Psoas muscle (tissue), 8 donors: ENCODE measurements around the gene MEFV. TPM values are rescaled to one million over a fixed set of nuclear protein-coding genes. Genes with fewer than 3 reads are reported as not detected.
A peak's percentile ranks its signal among the peaks of the same experiment; 100 is the strongest.
"Not testable (repeated sequence)": the region's sequence is repeated elsewhere in the genome, so short reads cannot be mapped to it uniquely, and the experiment has no call there.

ENCODE experiments used
- ATAC-seq, 4 donors: fragments of 200-7000 bp; cut with Tn5 transposase; one replicate each; pipeline ENCODE4 v1.9.1; 2020; ENCODE audit warnings: moderate library complexity in 3 of 4, mild to moderate bottlenecking in 2 of 4
- DNase-seq, 2 donors: peaks; one replicate each; pipeline ENCODE4 v3.0.0-alpha.2; 2020
- H3K27ac ChIP-seq: fragments of 200-600 bp; one replicate; pipeline ENCODE4 v1.8.0; 2022
- H3K27me3 ChIP-seq, 3 donors: fragments of 200-600 bp in 1 of 3; one replicate each; pipeline versions ENCODE4 v1.6.1 to v1.8.0; 2013 to 2022; ENCODE audit warnings: low read length in 2 of 3, mild to moderate bottlenecking in 2 of 3, moderate library complexity in 1 of 3; ENCODE audit not compliant: insufficient read depth in 3 of 3
- H3K36me3 ChIP-seq, 2 donors: fragments of 200-600 bp in 1 of 2; one replicate each; pipeline versions ENCODE4 v1.6.1 to v1.8.0; 2013 to 2022; ENCODE audit warnings: low read depth in 1 of 2, mild to moderate bottlenecking in 1 of 2, moderate library complexity in 1 of 2; ENCODE audit not compliant: insufficient read depth in 1 of 2
- H3K4me1 ChIP-seq: fragments of 200-600 bp; one replicate; pipeline ENCODE4 v1.8.0; 2022
- H3K4me3 ChIP-seq: fragments of 200-600 bp; one replicate; pipeline ENCODE4 v1.8.0; 2022; ENCODE audit warnings: mild to moderate bottlenecking
- H3K9me3 ChIP-seq: fragments of 200-600 bp; one replicate; pipeline ENCODE4 v1.8.0; 2022
- CTCF ChIP-seq: fragments of 200-600 bp; IDR thresholded peaks from one replicate; pipeline ENCODE4 v1.8.0; 2022; ENCODE audit warnings: antibody characterized with exemption
- WGBS, 3 donors: extraction: QIAGEN DNeasy Blood & Tissue Kit; methylation state at CpG; one replicate each; pipeline versions ENCODE4 v1.1.6 to v1.1.7; 2013; 5-methylcytosine and 5-hydroxymethylcytosine counted together
- intact Hi-C, 2 donors: fragments of 100-400 bp; cut with DNase I; formaldehyde crosslinking; loops; one replicate each; pipeline versions ENCODE4 v1.11.0 to v1.14.2; 2022
- polyA plus RNA-seq, 3 donors: library from polyadenylated mRNA; stranded (reverse); fragments of 200-250 nt; gene quantifications; one replicate each; pipeline ENCODE4 v1.2.3, GENCODE V29; 2013
- total RNA-seq, 4 donors: library from RNA; stranded (reverse); fragmentation: NEBNext Ultra II Directional in 2 of 4; extraction: Animal tissue kit (Norgen Biotek cat#: 25700) in 2 of 4; gene quantifications; one replicate each; pipeline versions ENCODE4 v1.2.1 to v1.2.4, GENCODE V29; 2021 to 2023
- donor health status: healthy with polysubstance abuse.
- donor health status: DM: no; HTN: no; CAD: no; lungs with moderate emphysema.
- donor health status: Bipolar disorder and iron deficiency.
- donor health status: healthy.
- donor health status: DM: yes; HTN: yes; CAD: no.
- donor health status: DM: no; HTN: no; CAD: no.
- donor health status: DM: no; HTN: no; CAD: no.
- donor health status: DM: yes; HTN: yes; CAD: no.

MEFV gene
- total and polyA plus RNA-seq, 7 donors: 0.07 to 0.81 (median 0.24) TPM

DNA sequence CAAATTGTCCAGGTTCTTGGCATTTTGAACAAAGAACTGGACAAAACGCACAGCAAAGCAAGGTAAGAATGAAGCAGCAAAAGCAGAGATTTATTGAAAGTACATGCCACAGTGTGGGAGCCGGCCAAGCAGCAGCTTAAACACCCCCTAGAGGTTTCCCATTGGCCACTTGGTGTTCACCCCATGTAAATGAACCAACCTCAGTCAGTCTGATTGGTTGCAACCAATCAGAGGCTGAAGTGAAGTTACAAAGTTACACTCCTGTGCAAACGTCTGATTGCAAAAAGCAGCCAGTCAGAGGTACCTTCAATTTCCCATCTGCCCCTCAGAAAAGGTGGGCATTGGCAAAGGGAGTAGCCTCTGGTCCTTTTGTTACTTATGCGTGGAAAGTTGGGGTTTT, 18.1 kb upstream of the MEFV start:
- no peak for TF ChIP-seq CTCF
- intact Hi-C loops: no loop called here
- WGBS, 3 donors: 41 to 53% (median 50%) methylated on average over 4 of the region's 4 CpGs
- DNase-seq: no peak
- H3K27ac ChIP-seq: no peak overlapping the region
- H3K4me1 ChIP-seq: no peaks in the 10 kb centered on the region
- H3K27me3 ChIP-seq: no peaks in the 10 kb centered on the region
- no peaks in the 10 kb centered on the region for H3K36me3 ChIP-seq
- H3K9me3 ChIP-seq: peaks cover 4% of the 10 kb centered on the region
- ATAC-seq: no peak
- no peak overlapping the region for H3K4me3 ChIP-seq

- H3K27me3 ChIP-seq, H3K27ac ChIP-seq, H3K9me3 ChIP-seq, H3K4me3 ChIP-seq, ATAC-seq, H3K4me1 ChIP-seq, intact Hi-C loops, DNase-seq: not testable (repeated sequence)
- WGBS, 3 donors: 90 to 93% (median 93%) methylated on average over 22 of the region's 22 CpGs
- H3K36me3 ChIP-seq: peaks cover 0 to 18% of the 10 kb centered on the region in 2 donors
Measured at GRCh38 chr16:3271281-3271680, 14.8 kb upstream of the MEFV start.

DNA sequence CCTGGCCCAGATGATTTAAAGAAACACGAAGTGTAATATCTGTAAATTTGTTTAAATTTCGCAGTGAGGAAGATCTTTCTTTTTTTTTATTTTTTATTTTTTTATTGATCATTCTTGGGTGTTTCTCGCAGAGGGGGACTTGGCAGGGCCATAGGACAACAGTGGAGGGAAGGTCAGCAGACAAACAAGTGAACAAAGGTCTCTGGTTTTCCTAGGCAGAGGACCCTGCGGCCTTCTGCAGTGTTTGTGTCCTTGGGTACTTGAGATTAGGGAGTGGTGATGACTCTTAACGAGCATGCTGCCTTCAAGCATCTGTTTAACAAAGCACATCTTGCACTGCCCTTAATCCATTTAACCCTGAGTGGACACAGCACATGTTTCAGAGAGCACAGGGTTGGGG, 14.3 kb upstream of the MEFV start:
- WGBS, 3 donors: 71 to 85% (median 73%) methylated on average over 5 of the region's 5 CpGs
- H3K27me3 ChIP-seq, DNase-seq, H3K9me3 ChIP-seq, H3K27ac ChIP-seq, ATAC-seq, H3K4me3 ChIP-seq, H3K4me1 ChIP-seq, intact Hi-C loops: not testable (repeated sequence)
- peaks cover 0 to 18% of the 10 kb centered on the region in 2 donors for H3K36me3 ChIP-seq

- intact Hi-C loops: loop anchor here in 1 of 2 donors (10.0 kb wide), 1 partner anchor 227 kb away; the partner anchor contains the start of gene C16orf90
- H3K4me1 ChIP-seq: no peaks in the 10 kb centered on the region
- no peak overlapping the region for H3K4me3 ChIP-seq
- no peak for ATAC-seq
- no peak for TF ChIP-seq CTCF
- DNase-seq: no peak
- no peak overlapping the region for H3K27ac ChIP-seq
- no peaks in the 10 kb centered on the region for H3K27me3 ChIP-seq
- peaks cover 0 to 18% of the 10 kb centered on the region in 2 donors for H3K36me3 ChIP-seq
- H3K9me3 ChIP-seq: peaks cover 4% of the 10 kb centered on the region
- WGBS, 3 donors: 59 to 70% (median 68%) methylated on average over 1 of the region's 1 CpG
Measured at GRCh38 chr16:3268294-3268693, 11.9 kb upstream of the MEFV start.

DNA sequence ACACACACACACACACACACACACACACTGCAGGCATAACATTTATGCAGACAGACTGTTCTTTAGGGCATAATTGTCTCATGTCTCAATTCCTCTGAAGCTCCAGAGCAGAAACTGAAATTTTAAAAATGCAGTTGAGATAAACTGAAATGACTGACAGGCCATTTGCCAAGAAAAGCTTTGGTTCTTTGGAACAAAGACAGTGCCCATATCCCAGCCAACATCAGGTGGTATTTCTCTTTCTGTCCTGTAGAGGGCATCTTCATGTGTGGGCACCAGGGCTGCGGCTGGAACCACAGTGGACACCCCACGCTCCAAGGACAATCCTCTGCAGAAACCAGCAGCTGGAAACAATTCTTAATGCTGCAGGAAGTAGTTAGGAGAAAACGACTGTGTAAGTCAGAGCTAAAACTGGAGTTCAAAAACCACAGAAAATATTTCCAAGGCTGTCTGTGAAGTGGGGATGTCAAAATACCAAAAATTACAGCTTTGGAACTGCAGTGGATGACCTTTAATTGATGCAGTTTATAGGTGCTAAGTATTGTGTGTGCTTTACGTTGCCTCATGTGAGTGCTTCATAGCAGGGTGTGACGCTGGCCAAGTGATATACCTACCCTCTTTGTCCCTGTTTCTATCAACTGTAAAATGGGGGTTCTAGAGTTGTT, 10.6 kb upstream of the MEFV start:
- Histone ChIP-seq H3K27me3 (no peaks in the 10 kb centered on the region), H3K9me3 (peaks cover 4% of the 10 kb centered on the region), H3K36me3 (peaks cover 0 to 18% of the 10 kb centered on the region in 2 donors), H3K4me3 (no peak overlapping the region), H3K4me1 (peaks cover 3% of the 10 kb centered on the region), H3K27ac (no peak overlapping the region)
- ATAC-seq (no peak), DNase-seq (no peak)
- 59 to 63% (median 62%) methylated on average over 5 of the region's 5 CpGs for WGBS, 3 donors
- TF ChIP-seq CTCF: peak; percentile 12
- intact Hi-C loops: loop anchor here in 1 of 2 donors (10.0 kb wide), 1 partner anchor 228 kb away; the partner anchor contains the start of gene C16orf90
